DOHH2 (cell line): ENCODE data around the gene RXRA.

ENCODE experiments used
- H3F3A ChIP-seq: fragments of 200-600 bp; sonication (generic), shearing (Covaris generic); 2 replicates; pipeline ENCODE4 v1.6.0; 2016; ENCODE audit warnings: antibody characterized with exemption, mild to moderate bottlenecking; ENCODE audit not compliant: control insufficient read depth, insufficient read depth
- H3K27ac ChIP-seq: fragments of 200-600 bp; sonication (generic); 2 replicates; pipeline ENCODE4 v1.5.1; 2014; ENCODE audit warnings: low read depth, mild to moderate bottlenecking, low read length, moderate library complexity
- H3K27me3 ChIP-seq: fragments of 200-600 bp; sonication (generic); 2 replicates; pipeline ENCODE4 v1.6.1; 2014; ENCODE audit warnings: mild to moderate bottlenecking, low read length, mixed read lengths; ENCODE audit not compliant: control insufficient read depth
- H3K36me3 ChIP-seq: fragments of 200-600 bp; sonication (generic); 2 replicates; pipeline ENCODE4 v1.6.1; 2014; ENCODE audit warnings: mild to moderate bottlenecking, low read length, moderate library complexity, mixed read lengths; ENCODE audit not compliant: control insufficient read depth
- H3K4me1 ChIP-seq: fragments of 200-600 bp; sonication (generic); 2 replicates; pipeline ENCODE4 v1.6.1; 2014; ENCODE audit warnings: mild to moderate bottlenecking, low read length, mixed read lengths; ENCODE audit not compliant: control insufficient read depth
- H3K4me2 ChIP-seq: fragments of 200-600 bp; sonication (generic); 2 replicates; pipeline ENCODE4 v1.6.0; 2014; ENCODE audit warnings: mild to moderate bottlenecking, low read length, moderate library complexity
- H3K4me3 ChIP-seq: fragments of 200-600 bp; sonication (generic); 2 replicates; pipeline ENCODE4 v1.5.1; 2014; ENCODE audit warnings: mild to moderate bottlenecking, low read length, mixed read lengths
- H3K79me2 ChIP-seq: fragments of 200-600 bp; sonication (generic); 2 replicates; pipeline ENCODE4 v1.6.1; 2014; ENCODE audit warnings: mild to moderate bottlenecking, low read length, mixed read lengths; ENCODE audit not compliant: control insufficient read depth
- H3K9me2 ChIP-seq: fragments of 200-600 bp; sonication (generic); replicated peaks from 2 replicates; pipeline ENCODE4 v1.6.1; 2014; ENCODE audit warnings: mild to moderate bottlenecking, low read length, mixed read lengths; ENCODE audit not compliant: control insufficient read depth
- H3K9me3 ChIP-seq: fragments of 200-600 bp; sonication (generic); 2 replicates; pipeline ENCODE4 v1.6.1; 2014; ENCODE audit warnings: antibody characterized with exemption, low read length, mixed read lengths; ENCODE audit not compliant: control insufficient read depth, insufficient read depth
- H4K20me1 ChIP-seq: fragments of 200-600 bp; sonication (generic); 2 replicates; pipeline ENCODE4 v1.6.0; 2014; ENCODE audit warnings: low read depth, mild to moderate bottlenecking, antibody characterized with exemption, low read length, moderate library complexity; ENCODE audit not compliant: control insufficient read depth, insufficient read depth
- EZH2phosphoT487 ChIP-seq: fragments of 200-600 bp; sonication (generic); IDR thresholded peaks from 2 replicates; pipeline ENCODE4 v1.6.1; 2017; ENCODE audit warnings: borderline replicate concordance, mild to moderate bottlenecking, antibody characterized with exemption, low read length, moderate library complexity, mixed read lengths
- TF ChIP-seq, protein P1 (sequence below): fragments of 200-600 bp; sonication (generic); IDR thresholded peaks from one replicate; pipeline ENCODE4 v1.5.1; 2014; ENCODE audit warnings: antibody characterized with exemption, mild to moderate bottlenecking, low read depth, low read length; ENCODE audit not compliant: poor library complexity, severe bottlenecking

RXRA gene

DNA sequence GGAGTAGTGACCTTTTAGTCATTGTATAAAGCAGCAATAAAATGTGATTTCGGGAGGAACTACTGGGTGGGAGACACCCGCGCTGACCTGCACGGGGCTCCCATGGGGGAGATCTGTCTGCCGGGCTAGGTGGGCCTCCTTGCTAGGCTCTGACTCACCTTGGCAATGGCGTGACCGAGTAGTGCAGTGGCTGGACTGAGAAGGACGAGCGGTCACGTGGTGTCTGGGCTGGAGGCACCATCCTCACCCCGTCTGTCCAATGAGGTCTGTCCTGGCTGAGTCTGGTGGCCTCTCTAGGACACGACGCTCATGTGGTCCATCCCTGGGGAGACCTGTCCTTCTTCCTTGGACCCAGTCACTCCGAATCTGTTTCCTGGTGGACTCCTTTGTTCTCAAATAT lies 151.7 kb downstream of the RXRA start:
- no peaks in the 10 kb centered on the region for H3K36me3 ChIP-seq
- no peaks in the 10 kb centered on the region for H3F3A ChIP-seq
- H3K9me2 ChIP-seq: no peaks in the 10 kb centered on the region
- peaks cover 8% of the 10 kb centered on the region; the same call in 1 of the 2 replicates for H3K9me3 ChIP-seq
- H4K20me1 ChIP-seq: no peaks in the 10 kb centered on the region
- no peaks in the 10 kb centered on the region for H3K79me2 ChIP-seq
- no peaks in the 10 kb centered on the region for H3K4me1 ChIP-seq
- H3K27me3 ChIP-seq: no peaks in the 10 kb centered on the region
- no peak overlapping the region for H3K27ac ChIP-seq
- H3K4me3 ChIP-seq: no peak overlapping the region
- no peak for TF ChIP-seq EZH2phosphoT487
- TF ChIP-seq, protein P1, sequence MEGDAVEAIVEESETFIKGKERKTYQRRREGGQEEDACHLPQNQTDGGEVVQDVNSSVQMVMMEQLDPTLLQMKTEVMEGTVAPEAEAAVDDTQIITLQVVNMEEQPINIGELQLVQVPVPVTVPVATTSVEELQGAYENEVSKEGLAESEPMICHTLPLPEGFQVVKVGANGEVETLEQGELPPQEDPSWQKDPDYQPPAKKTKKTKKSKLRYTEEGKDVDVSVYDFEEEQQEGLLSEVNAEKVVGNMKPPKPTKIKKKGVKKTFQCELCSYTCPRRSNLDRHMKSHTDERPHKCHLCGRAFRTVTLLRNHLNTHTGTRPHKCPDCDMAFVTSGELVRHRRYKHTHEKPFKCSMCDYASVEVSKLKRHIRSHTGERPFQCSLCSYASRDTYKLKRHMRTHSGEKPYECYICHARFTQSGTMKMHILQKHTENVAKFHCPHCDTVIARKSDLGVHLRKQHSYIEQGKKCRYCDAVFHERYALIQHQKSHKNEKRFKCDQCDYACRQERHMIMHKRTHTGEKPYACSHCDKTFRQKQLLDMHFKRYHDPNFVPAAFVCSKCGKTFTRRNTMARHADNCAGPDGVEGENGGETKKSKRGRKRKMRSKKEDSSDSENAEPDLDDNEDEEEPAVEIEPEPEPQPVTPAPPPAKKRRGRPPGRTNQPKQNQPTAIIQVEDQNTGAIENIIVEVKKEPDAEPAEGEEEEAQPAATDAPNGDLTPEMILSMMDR: no peak
- H3K4me2 ChIP-seq: no peak overlapping the region

DNA sequence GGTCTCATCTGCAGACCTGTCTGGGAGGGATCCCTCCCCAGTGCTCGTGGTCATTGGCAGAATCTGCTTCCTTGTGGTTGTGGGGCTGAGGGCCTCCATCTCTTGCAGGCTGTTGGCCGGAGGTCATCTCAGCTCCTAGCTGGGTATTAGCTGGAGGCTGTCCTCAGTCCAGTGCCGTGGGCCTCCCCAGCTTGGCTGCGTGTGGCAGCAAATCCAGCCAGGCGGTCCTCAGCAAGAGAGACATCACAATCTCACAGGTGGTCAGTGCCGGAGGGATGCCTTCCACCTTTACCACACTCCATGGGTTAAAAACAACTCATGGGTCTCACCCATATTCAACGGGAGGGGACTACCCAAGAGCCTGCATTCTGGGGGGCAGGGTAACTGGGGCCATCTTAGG lies 155.5 kb downstream of the RXRA start:
- Histone ChIP-seq H3K4me2 (no peak overlapping the region), H3K27me3 (peaks cover 3% of the 10 kb centered on the region; the same call in 1 of the 2 replicates), H3K4me3 (no peak overlapping the region), H3K9me3 (peaks cover 3% of the 10 kb centered on the region; the same call in 1 of the 2 replicates), H3K79me2 (no peaks in the 10 kb centered on the region), H3K9me2 (no peaks in the 10 kb centered on the region), H3K27ac (no peak overlapping the region), H3K4me1 (no peaks in the 10 kb centered on the region), H3F3A (no peaks in the 10 kb centered on the region), H4K20me1 (no peaks in the 10 kb centered on the region), H3K36me3 (no peaks in the 10 kb centered on the region)
- TF ChIP-seq, protein P1: no peak
- TF ChIP-seq EZH2phosphoT487: no peak

DNA sequence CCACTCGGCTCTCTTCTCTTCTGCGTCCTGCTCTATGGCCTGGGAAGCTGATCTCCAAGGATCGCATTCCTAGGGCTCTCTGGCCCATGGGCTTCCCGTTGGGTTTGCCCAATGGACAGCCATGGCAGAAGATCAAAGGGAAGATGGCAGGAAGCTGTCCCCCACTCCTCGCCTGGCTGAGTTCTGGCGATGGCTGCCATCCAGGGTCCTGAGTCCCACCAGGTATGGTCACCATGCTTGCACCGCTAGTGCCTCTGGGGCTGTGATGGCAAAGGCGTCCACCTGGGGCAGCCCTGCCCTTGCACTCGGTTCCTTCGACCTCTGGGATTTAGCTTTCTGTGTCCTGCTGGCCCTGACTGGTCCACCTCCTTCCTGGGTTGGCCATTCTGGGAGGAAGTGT lies 156.0 kb downstream of the RXRA start:
- Histone ChIP-seq H4K20me1 (no peaks in the 10 kb centered on the region), H3K4me3 (no peak overlapping the region), H3F3A (no peaks in the 10 kb centered on the region), H3K27ac (no peak overlapping the region), H3K36me3 (no peaks in the 10 kb centered on the region), H3K4me2 (no peak overlapping the region), H3K27me3 (peaks cover 5% of the 10 kb centered on the region; the same call in 1 of the 2 replicates), H3K9me3 (no peaks in the 10 kb centered on the region), H3K9me2 (no peaks in the 10 kb centered on the region), H3K79me2 (no peaks in the 10 kb centered on the region), H3K4me1 (no peaks in the 10 kb centered on the region)
- TF ChIP-seq, protein P1: no peak
- TF ChIP-seq EZH2phosphoT487: no peak
